Measurements from ENCODE around the gene BORCS5. TPM values are rescaled to one million over a fixed set of nuclear protein-coding genes. Genes with fewer than 3 reads are reported as not detected.

BORCS5 gene
- total RNA-seq, 1 experiment from 2014 or later, result 25.7 TPM

DNA sequence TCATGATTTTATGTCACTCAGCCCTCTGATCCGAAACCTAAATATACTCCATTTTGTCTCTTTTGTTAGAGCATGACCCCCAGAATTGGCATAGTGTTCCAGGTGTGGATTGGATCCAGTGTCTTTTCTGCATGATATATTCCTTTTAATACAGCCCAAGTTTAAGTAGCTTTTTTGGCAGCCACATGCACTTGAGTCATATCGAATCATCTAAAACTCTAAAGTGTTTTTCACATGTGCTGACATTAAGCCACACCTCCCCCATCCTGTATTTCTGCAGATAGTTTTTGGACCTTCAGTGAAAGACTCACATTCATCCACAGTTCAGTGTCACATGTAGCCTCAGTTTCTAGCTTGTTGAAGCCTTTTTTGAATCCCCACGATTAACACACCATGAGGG, 30.6 kb downstream of the BORCS5 start:
- TF ChIP-seq, protein P1, sequence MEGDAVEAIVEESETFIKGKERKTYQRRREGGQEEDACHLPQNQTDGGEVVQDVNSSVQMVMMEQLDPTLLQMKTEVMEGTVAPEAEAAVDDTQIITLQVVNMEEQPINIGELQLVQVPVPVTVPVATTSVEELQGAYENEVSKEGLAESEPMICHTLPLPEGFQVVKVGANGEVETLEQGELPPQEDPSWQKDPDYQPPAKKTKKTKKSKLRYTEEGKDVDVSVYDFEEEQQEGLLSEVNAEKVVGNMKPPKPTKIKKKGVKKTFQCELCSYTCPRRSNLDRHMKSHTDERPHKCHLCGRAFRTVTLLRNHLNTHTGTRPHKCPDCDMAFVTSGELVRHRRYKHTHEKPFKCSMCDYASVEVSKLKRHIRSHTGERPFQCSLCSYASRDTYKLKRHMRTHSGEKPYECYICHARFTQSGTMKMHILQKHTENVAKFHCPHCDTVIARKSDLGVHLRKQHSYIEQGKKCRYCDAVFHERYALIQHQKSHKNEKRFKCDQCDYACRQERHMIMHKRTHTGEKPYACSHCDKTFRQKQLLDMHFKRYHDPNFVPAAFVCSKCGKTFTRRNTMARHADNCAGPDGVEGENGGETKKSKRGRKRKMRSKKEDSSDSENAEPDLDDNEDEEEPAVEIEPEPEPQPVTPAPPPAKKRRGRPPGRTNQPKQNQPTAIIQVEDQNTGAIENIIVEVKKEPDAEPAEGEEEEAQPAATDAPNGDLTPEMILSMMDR (IDR thresholded peaks at IDR 0.05; ENCODE audit: insufficient read depth in 1 of 2, low read depth in 1 of 2, low read length in 1 of 2, severe bottlenecking in 1 of 2, unreplicated experiment in 1 of 2), result no peak
- Histone ChIP-seq H3K27me3 (replicated peaks; ENCODE audit: control insufficient read depth, insufficient read depth, low read length) (no peaks in the 10 kb centered on the region), H3K4me3 (ENCODE audit: low read depth, low read length) (no peak overlapping the region), H3K36me3 (ENCODE audit: control insufficient read depth, insufficient read depth, low read length) (no peaks in the 10 kb centered on the region), H3K4me1 (peaks cover 42% of the 10 kb centered on the region), H3K9me3 (0 out of 2 replicates have a peak, but pooled peaks cover 4% of the 10 kb centered on the region)
- CTCF ChIA-PET, result no interaction called here
- BruUV-seq (replicated peaks), result no TSS peak
- POLR2A ChIA-PET, result no interaction called here
- Mint-ChIP-seq H3K36me3 (ENCODE audit: insufficient read depth, unreplicated experiment) (peaks cover 16% of the 10 kb centered on the region), H3K27ac (ENCODE audit: unreplicated experiment) (peak overlapping the region; percentile 31), H3K4me3 (ENCODE audit: unreplicated experiment) (no peak overlapping the region), H3K9me3 (ENCODE audit: unreplicated experiment) (peaks cover 23% of the 10 kb centered on the region), H3K27me3 (ENCODE audit: insufficient read depth, unreplicated experiment) (no peaks in the 10 kb centered on the region), H3K4me1 (ENCODE audit: low read depth, unreplicated experiment) (peaks cover 56% of the 10 kb centered on the region)
- intact Hi-C loops (cut with micrococcal nuclease; ENCODE audit: unreplicated experiment), result no loop called here
- no peak for DNase-seq

DNA sequence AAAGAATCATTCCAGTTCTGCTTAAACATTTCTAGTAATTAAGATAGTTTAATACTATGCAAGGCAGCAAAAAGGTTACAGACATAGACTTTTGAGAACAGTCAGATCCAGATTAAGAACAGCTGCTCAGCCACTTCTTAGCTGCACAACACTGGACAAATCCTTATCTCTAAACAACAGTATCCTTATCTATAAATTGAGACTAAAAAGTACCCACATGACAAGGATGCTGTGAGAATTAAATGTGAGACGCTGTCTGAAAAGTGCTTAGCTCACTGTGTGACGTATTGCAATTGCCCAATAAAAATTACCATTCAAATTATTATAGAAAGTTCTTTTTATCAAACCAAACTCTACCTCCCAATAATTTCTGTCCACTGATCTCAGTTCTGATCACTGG, 35.5 kb downstream of the BORCS5 start:
- Mint-ChIP-seq H3K27me3 (ENCODE audit: insufficient read depth, unreplicated experiment) (no peaks in the 10 kb centered on the region), H3K9me3 (ENCODE audit: unreplicated experiment) (peaks cover 22% of the 10 kb centered on the region), H3K27ac (ENCODE audit: unreplicated experiment) (peak overlapping the region; percentile 47), H3K36me3 (ENCODE audit: insufficient read depth, unreplicated experiment) (no peaks in the 10 kb centered on the region), H3K4me3 (ENCODE audit: unreplicated experiment) (no peak overlapping the region), H3K4me1 (ENCODE audit: low read depth, unreplicated experiment) (peaks cover 50% of the 10 kb centered on the region)
- POLR2A ChIA-PET, result interaction anchor here (0.6 kb wide), 2 partner anchors 8 to 322 kb away, joined by 3 read pairs; no protein-coding TSS in a partner anchor
- Histone ChIP-seq H3K4me1 (peaks cover 33% of the 10 kb centered on the region), H3K9me3 (no peaks in the 10 kb centered on the region), H3K4me3 (ENCODE audit: low read depth, low read length) (no peak overlapping the region), H3K36me3 (ENCODE audit: control insufficient read depth, insufficient read depth, low read length) (no peaks in the 10 kb centered on the region), H3K27me3 (replicated peaks; ENCODE audit: control insufficient read depth, insufficient read depth, low read length) (no peaks in the 10 kb centered on the region)
- TF ChIP-seq, protein P1 (IDR thresholded peaks at IDR 0.05; ENCODE audit: insufficient read depth in 1 of 2, low read depth in 1 of 2, low read length in 1 of 2, severe bottlenecking in 1 of 2, unreplicated experiment in 1 of 2), result no peak
- no TSS peak for BruUV-seq (replicated peaks)
- CTCF ChIA-PET, result interaction anchor here (0.6 to 1.4 kb wide), 3 partner anchors 11 to 312 kb away, joined by 4 to 5 read pairs (median 5); no protein-coding TSS in a partner anchor
- no peak for DNase-seq
- intact Hi-C loops (cut with micrococcal nuclease; ENCODE audit: unreplicated experiment), result no loop called here

- no peaks in the 10 kb centered on the region for H3K27me3 ChIP-seq (replicated peaks; ENCODE audit: control insufficient read depth, insufficient read depth, low read length)
- no peaks in the 10 kb centered on the region for H3K27me3 Mint-ChIP-seq (ENCODE audit: insufficient read depth, unreplicated experiment)
- H3K4me1 ChIP-seq, result peaks cover 38% of the 10 kb centered on the region
- intact Hi-C loops (cut with micrococcal nuclease; ENCODE audit: unreplicated experiment), result no loop called here
- POLR2A ChIA-PET, result no interaction called here
- TF ChIP-seq, protein P1 (IDR thresholded peaks at IDR 0.05; ENCODE audit: insufficient read depth in 1 of 2, low read depth in 1 of 2, low read length in 1 of 2, severe bottlenecking in 1 of 2, unreplicated experiment in 1 of 2), result no peak
- peaks cover 50% of the 10 kb centered on the region for H3K4me1 Mint-ChIP-seq (ENCODE audit: low read depth, unreplicated experiment)
- H3K36me3 ChIP-seq (ENCODE audit: control insufficient read depth, insufficient read depth, low read length), result no peaks in the 10 kb centered on the region
- CTCF ChIA-PET, result no interaction called here
- peaks cover 22% of the 10 kb centered on the region for H3K9me3 Mint-ChIP-seq (ENCODE audit: unreplicated experiment)
- no TSS peak for BruUV-seq (replicated peaks)
- no peak overlapping the region for H3K4me3 Mint-ChIP-seq (ENCODE audit: unreplicated experiment)
- no peaks in the 10 kb centered on the region for H3K9me3 ChIP-seq
- H3K27ac Mint-ChIP-seq (ENCODE audit: unreplicated experiment), result no peak overlapping the region
- H3K4me3 ChIP-seq (ENCODE audit: low read depth, low read length), result no peak overlapping the region
- no peaks in the 10 kb centered on the region for H3K36me3 Mint-ChIP-seq (ENCODE audit: insufficient read depth, unreplicated experiment)
- DNase-seq, result no peak
Observed at GRCh38 chr12:12393171-12393570, 36.3 kb downstream of the BORCS5 start.

Data from Caco-2 (cell line).